SH-SY5Y (cell line): ENCODE data around the gene RACK1.

Experiments
- GATA2 ChIP-seq: IDR thresholded peaks from 2 replicates; pipeline ENCODE4 v1.6.1; 2011; ENCODE audit warnings: mild to moderate bottlenecking, low read depth, low read length
- GATA3 ChIP-seq: IDR thresholded peaks from 2 replicates; pipeline ENCODE4 v1.6.1; 2011; ENCODE audit warnings: low read depth, mild to moderate bottlenecking, low read length, moderate library complexity

Gene RACK1

GRCh38 chr5:181259283-181259682 lies 15.6 kb upstream of the RACK1 start:
- TF ChIP-seq GATA3 = no peak
- no peak for TF ChIP-seq GATA2

- TF ChIP-seq GATA3 (no peak), GATA2 (no peak)
Measured at GRCh38 chr5:181258576-181258975, 14.9 kb upstream of the RACK1 start.

- TF ChIP-seq GATA3 = no peak
- no peak for TF ChIP-seq GATA2
Measured at GRCh38 chr5:181255836-181256578, 12.3 kb upstream of the RACK1 start.

- no peak for TF ChIP-seq GATA3
- no peak for TF ChIP-seq GATA2
Measured at GRCh38 chr5:181255276-181255675, 11.6 kb upstream of the RACK1 start.

GRCh38 chr5:181248277-181248676 lies 4.6 kb upstream of the RACK1 start:
- TF ChIP-seq GATA2 = no peak
- no peak for TF ChIP-seq GATA3

- TF ChIP-seq GATA2 = no peak
- no peak for TF ChIP-seq GATA3
Measured at GRCh38 chr5:181246276-181247049, 2.8 kb upstream of the RACK1 start.

GRCh38 chr5:181245427-181246275 lies 1.9 kb upstream of the RACK1 start:
- TF ChIP-seq GATA2 (no peak), GATA3 (no peak)

GRCh38 chr5:181243018-181243563 lies 615 bp downstream of the RACK1 start:
- TF ChIP-seq GATA3 = no peak
- TF ChIP-seq GATA2 = no peak

- no peak for TF ChIP-seq GATA2
- no peak for TF ChIP-seq GATA3
Measured at GRCh38 chr5:181242031-181242451, 1.7 kb downstream of the RACK1 start.

GRCh38 chr5:181241393-181241975 lies 2.2 kb downstream of the RACK1 start:
- TF ChIP-seq GATA3 = no peak

GRCh38 chr5:181239062-181239663 lies 4.5 kb downstream of the RACK1 start:
- TF ChIP-seq GATA2 (no peak), GATA3 (no peak)

GRCh38 chr5:181237729-181238385 lies 5.8 kb downstream of the RACK1 start:
- TF ChIP-seq GATA2 (no peak), GATA3 (no peak)
